ENCODE measurements around the gene CIAO2B.

Gene CIAO2B

DNA sequence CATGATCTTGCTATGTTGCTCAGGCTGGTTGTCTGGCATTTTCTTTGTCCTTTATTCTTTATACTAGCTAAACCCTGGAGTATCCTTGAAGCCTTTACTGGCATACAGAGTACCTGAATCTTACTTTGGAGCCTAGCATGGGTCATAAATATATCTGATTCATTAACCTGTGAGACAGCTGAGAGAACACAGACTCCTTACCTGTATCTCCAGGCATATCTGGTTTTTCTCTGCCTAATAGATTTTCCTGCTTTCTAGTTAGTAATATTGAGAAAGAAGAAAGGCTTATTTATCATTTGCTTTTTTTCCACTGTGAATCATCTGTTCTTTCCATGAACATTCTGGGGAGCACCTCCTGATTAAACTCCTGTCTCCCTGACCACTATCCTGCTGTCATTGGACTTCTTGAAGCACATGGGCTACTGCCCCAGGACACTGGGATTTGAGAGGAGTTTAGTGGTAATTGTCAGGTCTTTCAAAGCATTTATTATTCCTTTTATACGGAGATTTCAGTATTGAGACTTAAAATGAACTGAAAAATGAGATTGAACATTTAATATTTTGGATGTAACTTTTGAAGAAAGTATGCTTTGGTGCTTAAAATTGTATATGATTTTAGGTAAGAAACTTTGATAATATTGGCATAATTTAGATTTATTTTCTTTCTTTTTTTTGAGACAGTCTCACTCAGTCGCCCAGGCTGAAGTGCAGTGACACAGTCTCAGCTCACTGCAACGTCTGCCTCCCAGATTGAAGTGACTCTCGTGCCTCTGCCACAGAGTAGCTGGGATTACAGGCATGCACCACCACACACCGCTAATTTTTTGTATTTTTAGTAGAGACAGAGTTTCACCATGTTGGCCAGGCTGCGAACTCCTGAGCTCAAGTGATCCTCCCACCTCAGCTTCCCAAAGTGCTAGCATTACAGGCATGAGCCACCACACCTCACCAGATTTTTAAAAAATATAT, 45.3 kb downstream of the CIAO2B start:
- no peak for DNase-seq (ENCODE audit: low read depth, low spot score)

DNA sequence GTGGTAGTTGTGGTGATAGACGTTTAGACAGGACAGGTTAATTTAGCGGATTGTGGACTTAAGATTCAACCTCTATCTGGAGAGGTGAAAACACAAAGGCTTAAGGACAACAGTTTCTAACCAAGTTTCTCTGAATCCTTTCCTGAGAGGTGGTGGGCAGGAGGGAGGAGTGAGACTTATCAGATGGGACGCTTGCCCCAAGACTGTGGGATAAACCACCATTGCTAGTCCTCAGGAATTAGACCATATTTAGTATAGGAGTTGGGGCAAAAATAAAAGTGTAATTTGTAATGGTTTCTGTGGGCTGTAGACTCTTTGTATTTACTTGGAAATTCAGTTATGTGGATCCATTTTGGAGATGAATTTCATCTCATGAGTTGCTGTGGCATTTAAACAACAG, 47.3 kb downstream of the CIAO2B start:
- DNase-seq (ENCODE audit: low read depth, low spot score), result peak; percentile 82

DNA sequence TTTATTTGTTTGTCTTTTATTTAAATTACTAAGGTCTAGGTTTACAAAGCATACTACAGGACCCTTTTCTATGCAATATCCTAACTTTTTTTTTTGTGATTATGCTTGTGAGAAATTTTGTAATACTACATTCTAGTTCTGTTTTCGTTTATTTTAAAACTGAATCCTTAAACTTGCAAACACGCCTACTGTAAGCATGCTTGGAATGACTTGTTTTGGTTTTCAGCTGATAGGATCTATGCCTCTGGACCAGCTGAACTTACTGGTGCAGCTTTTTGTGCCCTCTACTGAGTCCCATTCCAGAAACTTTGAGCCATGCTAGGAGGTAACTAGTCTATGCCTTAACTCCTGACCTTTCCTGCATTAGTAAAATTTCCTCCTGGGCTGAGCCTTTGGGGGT, 47.9 kb downstream of the CIAO2B start:
- DNase-seq (ENCODE audit: low read depth, low spot score), result peak; percentile 37

DNA sequence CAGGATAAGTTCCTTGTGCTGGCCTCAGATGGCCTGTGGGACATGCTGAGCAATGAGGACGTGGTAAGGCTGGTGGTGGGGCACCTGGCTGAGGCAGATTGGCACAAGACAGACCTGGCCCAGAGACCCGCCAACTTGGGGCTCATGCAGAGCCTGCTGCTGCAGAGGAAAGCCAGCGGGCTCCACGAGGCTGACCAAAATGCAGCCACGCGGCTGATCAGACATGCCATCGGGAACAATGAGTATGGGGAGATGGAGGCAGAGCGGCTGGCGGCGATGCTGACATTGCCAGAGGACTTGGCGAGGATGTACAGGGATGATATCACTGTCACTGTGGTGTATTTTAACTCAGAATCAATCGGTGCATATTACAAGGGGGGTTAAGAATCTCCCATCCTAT, 48.7 kb downstream of the CIAO2B start:
- DNase-seq (ENCODE audit: low read depth, low spot score), result no peak

DNA sequence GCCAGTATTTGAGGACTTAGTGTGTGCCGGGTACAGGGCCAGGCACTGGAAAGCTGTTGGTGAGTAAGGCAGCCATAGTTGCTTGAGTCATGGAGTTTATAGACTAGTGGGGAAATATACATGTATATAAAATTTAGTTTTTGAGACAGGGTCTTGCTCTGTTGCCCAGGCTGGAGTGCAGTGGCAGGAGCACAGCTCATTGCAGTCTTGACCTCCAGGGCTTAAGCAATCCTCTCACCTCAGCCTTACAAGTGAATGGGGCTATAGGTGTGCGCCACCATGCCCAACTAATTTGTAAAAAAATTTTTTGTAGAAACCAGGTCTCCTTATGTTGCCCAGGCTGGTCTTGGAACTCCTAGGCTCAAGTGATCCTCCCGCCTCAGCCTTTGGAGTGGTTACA, 51.5 kb downstream of the CIAO2B start:
- DNase-seq (ENCODE audit: low read depth, low spot score), result no peak
